HEK293 (cell line): ENCODE results near the gene MYH1.

Experiments
- CTCF ChIP-seq: fragments of 450-650 bp; formaldehyde crosslinking; IDR thresholded peaks from 2 replicates; pipeline ENCODE4 v1.5.1; 2016; ENCODE audit warnings: missing biosample characterization, missing genetic modification characterization
- KLF16 ChIP-seq: fragments of 450-650 bp; formaldehyde crosslinking; IDR thresholded peaks from 2 replicates; pipeline ENCODE4 v1.5.1; 2017; ENCODE audit warnings: missing biosample characterization, missing genetic modification characterization
- REST ChIP-seq: fragments of 450-650 bp; formaldehyde crosslinking; IDR thresholded peaks from 2 replicates; pipeline ENCODE4 v1.5.1; 2016; ENCODE audit warnings: missing biosample characterization, missing genetic modification characterization
- ZNF112 ChIP-seq: fragments of 450-650 bp; formaldehyde crosslinking; IDR thresholded peaks from 2 replicates; pipeline ENCODE4 v1.5.0; 2017; ENCODE audit warnings: missing biosample characterization, missing genetic modification characterization
- ZNF121 ChIP-seq: fragments of 450-650 bp; formaldehyde crosslinking; IDR thresholded peaks from 2 replicates; pipeline ENCODE4 v1.5.1; 2016; ENCODE audit warnings: missing biosample characterization, missing genetic modification characterization
- ZNF26 ChIP-seq: fragments of 450-650 bp; formaldehyde crosslinking; IDR thresholded peaks from 2 replicates; pipeline ENCODE4 v1.5.1; 2016; ENCODE audit warnings: missing biosample characterization, missing genetic modification characterization
- ZNF423 ChIP-seq: fragments of 450-650 bp; formaldehyde crosslinking; IDR thresholded peaks from 2 replicates; pipeline ENCODE4 v1.5.1; 2016; ENCODE audit warnings: missing biosample characterization, missing genetic modification characterization

GRCh38 chr17:10482252-10482651, 36.1 kb downstream of the MYH1 start:
- TF ChIP-seq ZNF423 (tag by site-specific recombination) = no peak
- no peak for TF ChIP-seq CTCF (tag by site-specific recombination)
- no peak for TF ChIP-seq REST
- no peak for TF ChIP-seq KLF16 (tag by site-specific recombination)
- TF ChIP-seq ZNF112 (tag by site-specific recombination) = no peak
- no peak for TF ChIP-seq ZNF26 (tag by site-specific recombination)
- TF ChIP-seq ZNF121 (tag by site-specific recombination) = no peak
